OCI-LY3 (cell line): ENCODE results near the gene FAM118B.

ENCODE experiments used
- H2AFZ ChIP-seq: fragments of 200-600, 300-600 bp; shearing (Covaris generic); 2 replicates; pipeline ENCODE4 v1.6.0; 2014; ENCODE audit warnings: antibody characterized with exemption, low read depth, low read length
- H3K27ac ChIP-seq: fragments of 200-600, 300-600 bp; sonication (generic); 2 replicates; pipeline ENCODE4 v1.5.1; 2014; ENCODE audit warnings: mild to moderate bottlenecking, low read length, moderate library complexity, mixed read lengths
- H3K27me3 ChIP-seq: fragments of 200-600, 300-600 bp; sonication (generic); 2 replicates; pipeline ENCODE4 v1.6.1; 2014; ENCODE audit warnings: low read depth, low read length, mixed read lengths
- H3K36me3 ChIP-seq: fragments of 200-600, 300-600 bp; sonication (generic); replicated peaks from 2 replicates; pipeline ENCODE3; 2014; ENCODE audit warnings: low read depth, low read length, mixed read lengths
- H3K4me1 ChIP-seq: fragments of 300-600, 200-600 bp; sonication (generic); 2 replicates; pipeline ENCODE4 v1.6.1; 2014; ENCODE audit warnings: low read length, mixed read lengths
- H3K4me2 ChIP-seq: fragments of 200-600, 300-600 bp; sonication (generic); 2 replicates; pipeline ENCODE4 v1.6.1; 2014; ENCODE audit warnings: low read length, mixed read lengths
- H3K4me3 ChIP-seq: fragments of 300-600, 200-600 bp; sonication (generic); 2 replicates; pipeline ENCODE4 v1.5.1; 2014; ENCODE audit warnings: antibody characterized with exemption, mild to moderate bottlenecking, low read length, moderate library complexity
- H3K79me2 ChIP-seq: fragments of 300-600, 200-600 bp; shearing (Covaris generic); 2 replicates; pipeline ENCODE4 v1.6.1; 2014; ENCODE audit warnings: mild to moderate bottlenecking, low read length, mixed read lengths
- H3K9ac ChIP-seq: fragments of 300-600, 200-600 bp; shearing (Covaris generic); 2 replicates; pipeline ENCODE4 v1.6.0; 2014; ENCODE audit warnings: mild to moderate bottlenecking, low read length, moderate library complexity
- H3K9me3 ChIP-seq: fragments of 200-600, 300-600 bp; shearing (Covaris generic); 2 replicates; pipeline ENCODE4 v1.6.1; 2014; ENCODE audit warnings: low read length, mixed read lengths; ENCODE audit not compliant: insufficient read depth
- H4K20me1 ChIP-seq: fragments of 200-600, 300-600 bp; sonication (generic); 2 replicates; pipeline ENCODE4 v1.6.1; 2016; ENCODE audit warnings: low read length, mixed read lengths; ENCODE audit not compliant: insufficient read depth
- CTCF ChIP-seq: fragments of 200-600, 300-600 bp; sonication (generic); IDR thresholded peaks from 2 replicates; pipeline ENCODE4 v1.5.1; 2014; ENCODE audit warnings: antibody characterized with exemption, low read length, low read depth
- EZH2phosphoT487 ChIP-seq: fragments of 200-600 bp; shearing (Covaris generic); IDR thresholded peaks from 2 replicates; pipeline ENCODE4 v1.6.1; 2018; ENCODE audit warnings: antibody characterized with exemption, mixed run types, low read depth

FAM118B gene

GRCh38 chr11:126257764-126258163 lies 46.2 kb downstream of the FAM118B start:
- TF ChIP-seq EZH2phosphoT487, result no peak
- no peak for TF ChIP-seq CTCF
- Histone ChIP-seq H4K20me1 (no peaks in the 10 kb centered on the region), H3K27ac (no peak overlapping the region), H3K4me2 (no peak overlapping the region), H2AFZ (no peak overlapping the region), H3K4me3 (no peak overlapping the region), H3K79me2 (no peaks in the 10 kb centered on the region), H3K4me1 (no peaks in the 10 kb centered on the region), H3K9me3 (no peaks in the 10 kb centered on the region), H3K9ac (no peak overlapping the region), H3K27me3 (no peaks in the 10 kb centered on the region), H3K36me3 (peaks cover 32% of the 10 kb centered on the region)

- Histone ChIP-seq H3K9ac (no peak overlapping the region), H4K20me1 (no peaks in the 10 kb centered on the region), H3K9me3 (no peaks in the 10 kb centered on the region), H2AFZ (no peak overlapping the region), H3K4me2 (no peak overlapping the region), H3K4me1 (no peaks in the 10 kb centered on the region; the same call in 1 of the 2 replicates), H3K36me3 (peaks cover 76% of the 10 kb centered on the region), H3K79me2 (peaks cover 11% of the 10 kb centered on the region), H3K27me3 (no peaks in the 10 kb centered on the region), H3K27ac (no peak overlapping the region), H3K4me3 (no peak overlapping the region)
- TF ChIP-seq CTCF (no peak), EZH2phosphoT487 (no peak)
Observed at GRCh38 chr11:126262216-126262615, 50.6 kb downstream of the FAM118B start.

GRCh38 chr11:126263489-126263888 lies 51.9 kb downstream of the FAM118B start:
- peaks cover 70% of the 10 kb centered on the region for H3K36me3 ChIP-seq
- H3K9ac ChIP-seq, result no peak overlapping the region
- H4K20me1 ChIP-seq, result no peaks in the 10 kb centered on the region
- peaks cover 23% of the 10 kb centered on the region for H3K79me2 ChIP-seq
- no peak overlapping the region for H3K27ac ChIP-seq
- H2AFZ ChIP-seq, result no peak overlapping the region
- peaks cover 8% of the 10 kb centered on the region for H3K4me1 ChIP-seq
- no peaks in the 10 kb centered on the region for H3K9me3 ChIP-seq
- H3K4me2 ChIP-seq, result no peak overlapping the region
- H3K4me3 ChIP-seq, result no peak overlapping the region
- no peaks in the 10 kb centered on the region for H3K27me3 ChIP-seq
- TF ChIP-seq CTCF, result no peak
- no peak for TF ChIP-seq EZH2phosphoT487

- Histone ChIP-seq H3K79me2 (peaks cover 44% of the 10 kb centered on the region), H3K36me3 (peaks cover 61% of the 10 kb centered on the region), H3K4me3 (no peak overlapping the region), H3K9ac (no peak overlapping the region), H3K27me3 (no peaks in the 10 kb centered on the region), H3K9me3 (no peaks in the 10 kb centered on the region), H2AFZ (no peak overlapping the region), H3K4me1 (peaks cover 17% of the 10 kb centered on the region), H3K4me2 (no peak overlapping the region), H3K27ac (no peak overlapping the region), H4K20me1 (no peaks in the 10 kb centered on the region)
- TF ChIP-seq EZH2phosphoT487 (no peak), CTCF (no peak)
Observed at GRCh38 chr11:126265811-126266210, 54.2 kb downstream of the FAM118B start.
